ENCODE results near the gene EXTL1. TPM values are rescaled to one million over a fixed set of nuclear protein-coding genes. Genes with fewer than 3 reads are reported as not detected.
"Not testable (repeated sequence)": the region's sequence is repeated elsewhere in the genome, so short reads cannot be mapped to it uniquely, and the experiment has no call there.

The EXTL1 gene
- polyA plus RNA-seq (2013, experiment 1 of 2; ENCODE audit: insufficient read length) = 1.6 TPM
- 4.6 TPM for polyA plus RNA-seq (2013, experiment 2 of 2; ENCODE audit: insufficient read length)

GRCh38 chr1:26021647-26022403 is at the start of gene EXTL1:
TSS of gene EXTL1 (plus strand) at chr1:26021775. CDS start at chr1:26022647, 872 bp downstream.
- peak; percentile 54 for DNase-seq

GRCh38 chr1:25971811-25972180 is 49.8 kb upstream of the EXTL1 start:
- no peak for DNase-seq

- DNase-seq = no peak
Measured at GRCh38 chr1:25973610-25974321, 47.8 kb upstream of the EXTL1 start.

GRCh38 chr1:25977801-25978200 is 43.8 kb upstream of the EXTL1 start:
- DNase-seq = no peak

GRCh38 chr1:25978403-25978802 is 43.2 kb upstream of the EXTL1 start:
- no peak for DNase-seq

- DNase-seq = no peak
Measured at GRCh38 chr1:25979210-25979609, 42.4 kb upstream of the EXTL1 start.

GRCh38 chr1:25985171-25985570 is 36.4 kb upstream of the EXTL1 start:
- no peak for DNase-seq

- no peak for DNase-seq
Measured at GRCh38 chr1:25985670-25986069, 35.9 kb upstream of the EXTL1 start.

GRCh38 chr1:25986773-25987172 is 34.8 kb upstream of the EXTL1 start:
- DNase-seq = not testable (repeated sequence)

- DNase-seq = no peak
Measured at GRCh38 chr1:25987951-25988350, 33.6 kb upstream of the EXTL1 start.

- no peak for DNase-seq
Measured at GRCh38 chr1:25989440-25990234, 31.9 kb upstream of the EXTL1 start.

GRCh38 chr1:25990251-25990650 is 31.3 kb upstream of the EXTL1 start:
- no peak for DNase-seq

GRCh38 chr1:25990702-25991395 is 30.7 kb upstream of the EXTL1 start:
- DNase-seq = no peak

GRCh38 chr1:25991937-25992688 is 29.5 kb upstream of the EXTL1 start:
- no peak for DNase-seq

GRCh38 chr1:25992689-25993171 is 28.8 kb upstream of the EXTL1 start:
- DNase-seq = no peak

- no peak for DNase-seq
Measured at GRCh38 chr1:25993197-25993951, 28.2 kb upstream of the EXTL1 start.

- DNase-seq = no peak
Measured at GRCh38 chr1:25994402-25995150, 27.0 kb upstream of the EXTL1 start.

- no peak for DNase-seq
Measured at GRCh38 chr1:25996966-25997827, 24.4 kb upstream of the EXTL1 start.

Measured in fibroblast of skin of back (primary cell).